Hematopoietic multipotent progenitor cell treated with erythropoietin and hydrocortisone succinate and interleukin-3 and kit ligand, for 4 days (in vitro differentiated cells): ENCODE results near the gene KRT85.

Experiments
- DNase-seq: peaks from one replicate; pipeline ENCODE4 v3.0.0-alpha.2; 2015

KRT85 gene

GRCh38 chr12:52323001-52323400 is 44.3 kb downstream of the KRT85 start:
- no peak for DNase-seq

DNA sequence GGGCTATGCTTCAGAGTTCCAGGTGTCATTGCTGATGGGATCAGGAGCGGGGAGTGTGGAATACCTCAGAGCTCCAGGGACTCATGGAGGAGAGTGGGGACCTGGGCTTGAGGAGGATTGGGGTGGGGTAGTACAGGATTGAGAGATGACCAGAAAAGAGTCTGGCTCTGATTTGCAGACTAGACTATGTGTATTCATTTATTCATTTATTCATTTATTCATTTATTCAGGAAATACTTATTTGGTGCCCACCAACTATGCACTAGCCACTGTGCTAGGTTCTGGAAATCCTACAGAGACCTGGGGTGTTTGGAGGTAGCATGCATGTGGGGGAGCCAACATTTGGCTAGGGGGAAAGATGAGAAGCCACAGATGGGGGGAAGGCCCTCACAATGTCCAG is 45.2 kb downstream of the KRT85 start:
- no peak for DNase-seq

- no peak for DNase-seq
Observed at GRCh38 chr12:52321418-52321817, 45.9 kb downstream of the KRT85 start.

DNA sequence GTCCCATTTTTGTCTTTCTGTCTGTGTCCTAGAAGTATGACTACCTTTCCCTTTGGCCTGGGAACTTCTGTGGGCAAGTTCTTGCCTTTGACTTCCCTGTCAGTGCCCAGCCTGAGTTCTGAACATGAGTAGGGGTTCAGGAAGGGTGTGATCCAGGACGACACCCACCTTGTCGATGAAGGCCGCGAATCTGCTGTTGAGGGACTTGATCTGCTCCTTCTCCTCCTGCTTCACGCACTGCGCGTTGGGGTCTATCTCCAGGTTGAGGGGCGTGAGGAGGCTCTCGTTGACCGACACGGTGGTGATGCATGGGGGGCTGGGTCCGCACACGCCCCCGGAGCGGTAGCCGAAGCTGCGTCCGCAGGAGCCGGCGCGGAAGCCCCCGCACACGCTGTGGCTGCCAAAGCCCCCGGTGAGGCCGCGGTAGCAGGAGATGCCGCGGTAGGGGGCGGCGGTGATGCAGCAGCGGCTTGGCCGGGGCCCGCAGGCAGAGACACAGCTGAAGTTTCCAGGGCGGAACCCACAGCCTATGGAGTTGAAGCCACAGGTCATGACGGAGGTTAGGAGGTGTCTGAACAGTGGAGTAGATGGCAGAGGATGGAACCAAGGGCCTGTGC is 46.4 kb downstream of the KRT85 start, which contains the start of gene KRT83:
Gene KRT83 (minus strand): TSS at position 615 of the 617 bp plus-strand sequence. CDS start 63 bp downstream, at position 552.
- DNase-seq: no peak

DNA sequence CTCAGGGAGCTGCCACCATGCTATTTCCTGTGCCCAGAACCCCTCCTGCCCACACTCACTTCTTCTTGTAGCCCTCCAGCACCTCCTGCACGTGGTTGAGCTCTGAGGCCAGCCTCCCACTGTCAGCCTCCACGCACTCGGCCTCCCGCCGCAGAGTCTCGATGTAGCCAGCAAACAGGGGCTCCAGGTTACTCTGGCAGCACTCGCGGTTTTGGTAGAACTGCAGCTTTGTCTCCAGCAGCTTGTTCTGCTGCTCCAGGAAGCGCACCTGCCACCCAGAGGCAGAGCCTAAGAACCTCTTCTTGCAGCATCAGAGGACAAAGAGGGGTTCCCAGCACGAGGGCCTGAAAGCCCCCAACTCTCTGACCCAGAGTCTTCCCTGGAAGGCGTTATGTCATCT is 48.2 kb downstream of the KRT85 start:
- DNase-seq: no peak

DNA sequence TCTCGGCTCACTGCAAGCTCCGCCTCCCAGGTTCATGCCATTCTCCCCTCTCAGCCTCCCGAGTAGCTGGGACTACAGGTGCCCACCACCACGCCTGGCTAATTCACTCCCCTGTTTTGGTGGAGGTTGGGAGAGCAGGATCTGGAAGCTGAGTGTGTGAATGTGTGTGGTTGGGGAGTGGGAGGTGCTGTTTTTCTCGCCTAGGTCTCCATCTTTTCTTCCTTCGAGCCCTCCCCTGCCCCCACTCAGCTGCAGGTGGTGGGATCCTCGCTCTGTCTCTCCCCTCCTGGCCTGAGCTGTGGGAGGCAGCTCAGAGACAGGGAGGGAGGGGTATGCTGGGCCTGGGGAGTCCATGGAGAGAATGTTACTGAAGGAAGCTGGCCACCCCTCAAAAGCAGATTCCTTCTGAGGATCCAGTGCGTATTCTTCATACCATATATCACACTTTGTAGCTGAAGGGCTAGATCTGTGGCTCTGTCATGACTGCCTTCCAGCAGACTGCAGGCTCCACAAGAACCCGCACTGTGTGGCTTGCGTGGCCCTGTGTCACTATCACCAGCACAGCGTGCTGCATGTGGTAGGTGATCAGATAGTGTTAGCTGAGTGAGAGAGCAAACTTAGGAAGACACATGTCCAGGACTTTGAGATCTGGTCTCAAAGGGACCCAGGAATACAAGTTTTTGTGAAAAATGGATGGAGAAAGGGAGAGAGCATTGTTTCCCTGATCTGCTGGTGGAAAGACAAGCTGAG is 48.9 kb downstream of the KRT85 start:
- no peak for DNase-seq

DNA sequence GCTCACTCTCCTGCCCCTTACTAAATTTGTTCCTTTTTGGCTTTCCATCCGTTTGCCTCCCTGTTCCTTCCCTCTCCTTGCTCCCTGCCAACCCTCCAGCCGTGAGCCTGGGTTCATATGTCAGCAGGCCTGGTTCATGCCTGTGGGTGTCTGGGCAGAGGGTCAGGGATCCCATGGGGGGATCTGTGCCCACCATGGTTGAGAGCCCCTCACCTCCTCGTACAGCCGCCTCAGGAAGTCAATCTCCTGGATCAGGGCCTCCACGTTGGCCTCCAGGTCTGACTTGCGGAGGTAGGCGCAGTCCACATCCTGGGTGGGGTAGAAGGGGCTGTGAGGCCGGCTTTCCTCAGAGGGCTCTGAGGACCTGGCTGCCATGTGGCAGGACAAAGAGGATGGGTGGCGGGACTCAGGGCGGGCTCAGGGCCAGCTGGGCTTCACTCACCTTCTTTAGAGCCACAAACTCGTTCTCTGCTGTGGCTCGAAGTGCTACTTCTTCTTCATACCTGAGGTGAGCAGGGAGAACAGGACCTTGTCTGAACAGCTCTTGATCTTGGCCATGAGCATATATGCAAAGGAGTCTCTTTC is 49.7 kb downstream of the KRT85 start:
- DNase-seq: no peak

DNA sequence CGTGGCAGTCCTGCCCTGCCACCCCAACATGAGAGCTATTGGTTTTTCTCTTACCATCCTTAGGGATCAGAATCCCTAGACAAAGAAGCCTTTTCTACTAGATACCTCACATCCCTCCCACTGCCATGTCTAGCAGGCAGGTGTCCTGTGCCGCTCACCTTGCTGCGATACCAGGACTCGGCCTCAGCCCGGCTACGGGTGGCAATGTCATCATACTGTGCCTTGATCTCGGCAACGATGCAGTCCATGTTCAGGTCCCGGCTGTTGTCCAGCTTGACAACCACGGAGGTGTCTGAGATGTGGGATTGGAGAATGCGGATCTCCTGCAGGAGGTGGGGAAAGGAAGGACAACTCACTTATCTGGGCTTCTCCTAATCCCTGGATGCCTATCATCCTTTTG is 50.6 kb downstream of the KRT85 start:
- no peak for DNase-seq

GRCh38 chr12:52316290-52316689 is 51.0 kb downstream of the KRT85 start:
- DNase-seq: no peak

- DNase-seq: peak; percentile 55
Observed at GRCh38 chr12:52315721-52316120, 51.6 kb downstream of the KRT85 start.

- DNase-seq: no peak
Observed at GRCh38 chr12:52314511-52314910, 52.8 kb downstream of the KRT85 start.

DNA sequence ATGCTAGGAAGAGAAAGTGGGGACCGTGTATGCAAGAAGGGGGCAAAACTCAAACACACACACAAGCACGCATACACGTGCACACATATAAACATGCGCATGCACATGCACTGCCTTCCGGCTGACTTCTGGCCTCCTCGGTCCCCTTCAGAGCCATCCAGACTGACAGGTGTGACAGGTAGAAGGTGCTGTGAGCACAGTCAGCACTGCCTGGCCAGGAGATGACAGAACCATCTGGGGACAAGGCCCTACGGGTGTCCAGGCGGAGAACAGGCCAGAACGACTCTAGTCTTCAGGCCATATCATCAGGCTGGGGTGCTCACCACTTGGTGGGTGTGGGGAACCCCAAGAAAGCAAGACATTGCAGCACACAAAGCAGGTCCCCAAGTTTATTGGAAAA is 53.4 kb downstream of the KRT85 start:
- DNase-seq: no peak

DNA sequence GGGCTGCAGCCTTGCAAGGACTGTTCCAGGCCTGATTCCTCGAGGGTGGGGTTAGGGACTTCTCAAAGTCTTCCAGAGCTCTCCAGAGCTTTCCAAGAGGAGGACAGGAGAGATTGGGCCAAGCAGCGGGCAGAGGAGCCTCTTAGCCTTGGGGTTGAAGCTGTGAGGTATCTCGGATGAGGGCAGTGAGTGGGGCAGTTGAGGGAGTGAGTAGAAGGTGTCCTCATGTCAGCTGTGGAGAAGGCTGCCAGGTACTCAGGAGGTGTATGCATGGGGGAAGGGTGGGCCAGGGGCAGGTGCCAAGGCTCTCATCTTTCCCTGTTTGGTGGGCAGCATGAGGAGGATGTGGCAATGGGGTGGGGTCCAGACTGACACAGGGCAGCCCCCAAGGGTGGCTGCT is 53.8 kb downstream of the KRT85 start:
- no peak for DNase-seq

DNA sequence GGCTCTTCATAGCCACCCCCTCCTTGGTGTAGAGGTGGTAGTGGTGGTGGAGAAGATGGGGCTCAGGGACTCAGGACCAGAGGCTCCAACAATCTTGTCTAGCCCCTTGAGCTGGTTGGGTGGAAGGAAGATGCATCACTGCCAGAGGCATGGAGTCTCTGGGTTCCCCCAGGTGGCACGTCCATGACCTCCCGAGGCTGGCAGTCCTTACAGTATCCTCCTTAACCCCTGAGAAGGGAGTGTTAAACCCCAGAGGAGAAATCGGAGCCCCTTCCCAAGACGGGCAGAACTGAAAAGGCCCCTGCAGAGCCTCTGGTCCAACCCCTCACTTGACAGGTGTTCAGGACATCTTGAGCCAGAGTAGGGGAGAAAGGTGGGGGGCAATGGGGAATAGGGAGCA is 55.2 kb downstream of the KRT85 start:
- no peak for DNase-seq

- DNase-seq: no peak
Observed at GRCh38 chr12:52311285-52311648, 56.0 kb downstream of the KRT85 start.

GRCh38 chr12:52310622-52311284 is 56.5 kb downstream of the KRT85 start:
- DNase-seq: no peak
